ENCODE measurements around the gene SSBP3. TPM values are rescaled to one million over a fixed set of nuclear protein-coding genes. Genes with fewer than 3 reads are reported as not detected.

The SSBP3 gene
- total RNA-seq, 1 donor from 2014 or later, result 84.4 TPM

GRCh38 chr1:54407404-54408146 lies 1.4 kb upstream of the SSBP3 start:
- Mint-ChIP-seq H3K4me1 (ENCODE audit: low read depth) (peaks cover 51% of the 10 kb centered on the region), H3K9me3 (no peaks in the 10 kb centered on the region), H3K36me3 (ENCODE audit: low read depth) (peaks cover 22% of the 10 kb centered on the region), H3K27me3 (ENCODE audit: low read depth) (no peaks in the 10 kb centered on the region), H3K27ac (peak overlapping the region; percentile 94), H3K4me3 (ENCODE audit: low read depth) (peak overlapping the region; percentile 90)
- intact Hi-C loops (cut with micrococcal nuclease), result loop anchor here (1.0 to 10.0 kb wide), 7 partner anchors 81 to 479 kb away; partner anchors contain the start of genes DHCR24, IFT25, LRRC42 and TCEANC2
- DNase-seq (ENCODE audit: low spot score), result peak; percentile 60

- intact Hi-C loops (cut with micrococcal nuclease), result loop anchor here (1.0 to 10.0 kb wide), 7 partner anchors 81 to 480 kb away; partner anchors contain the start of genes DHCR24, IFT25, LRRC42 and TCEANC2
- Mint-ChIP-seq H3K9me3 (no peaks in the 10 kb centered on the region), H3K27me3 (ENCODE audit: low read depth) (no peaks in the 10 kb centered on the region), H3K27ac (peak overlapping the region; percentile 94), H3K4me1 (ENCODE audit: low read depth) (peaks cover 53% of the 10 kb centered on the region), H3K4me3 (ENCODE audit: low read depth) (peak overlapping the region; percentile 90), H3K36me3 (ENCODE audit: low read depth) (peaks cover 27% of the 10 kb centered on the region)
- DNase-seq (ENCODE audit: low spot score), result no peak
Observed at GRCh38 chr1:54407154-54407403, 885 bp upstream of the SSBP3 start.

GRCh38 chr1:54405898-54406293 lies 298 bp downstream of the SSBP3 start:
- DNase-seq (ENCODE audit: low spot score), result no peak
- H3K4me3 Mint-ChIP-seq (ENCODE audit: low read depth), result no peak overlapping the region
- peaks cover 39% of the 10 kb centered on the region for H3K36me3 Mint-ChIP-seq (ENCODE audit: low read depth)
- intact Hi-C loops (cut with micrococcal nuclease), result loop anchor here (2.0 to 10.0 kb wide), 4 partner anchors 136 to 481 kb away; partner anchors contain the start of genes DHCR24, IFT25 and LRRC42
- H3K27me3 Mint-ChIP-seq (ENCODE audit: low read depth), result no peaks in the 10 kb centered on the region
- no peak overlapping the region for H3K27ac Mint-ChIP-seq
- peaks cover 65% of the 10 kb centered on the region for H3K4me1 Mint-ChIP-seq (ENCODE audit: low read depth)
- H3K9me3 Mint-ChIP-seq, result no peaks in the 10 kb centered on the region

GRCh38 chr1:54404939-54405897 lies 976 bp downstream of the SSBP3 start:
- no peaks in the 10 kb centered on the region for H3K9me3 Mint-ChIP-seq
- H3K36me3 Mint-ChIP-seq (ENCODE audit: low read depth), result peaks cover 46% of the 10 kb centered on the region
- peaks cover 72% of the 10 kb centered on the region for H3K4me1 Mint-ChIP-seq (ENCODE audit: low read depth)
- intact Hi-C loops (cut with micrococcal nuclease), result loop anchor here (1.0 to 10.0 kb wide), 5 partner anchors 29 to 460 kb away; partner anchors contain the start of genes IFT25 and LRRC42
- H3K4me3 Mint-ChIP-seq (ENCODE audit: low read depth), result peak overlapping the region; percentile 78
- H3K27me3 Mint-ChIP-seq (ENCODE audit: low read depth), result no peaks in the 10 kb centered on the region
- no peak for DNase-seq (ENCODE audit: low spot score)
- peak overlapping the region; percentile 77 for H3K27ac Mint-ChIP-seq

- Mint-ChIP-seq H3K27ac (peak overlapping the region; percentile 77), H3K4me1 (ENCODE audit: low read depth) (peaks cover 73% of the 10 kb centered on the region), H3K36me3 (ENCODE audit: low read depth) (peaks cover 55% of the 10 kb centered on the region), H3K27me3 (ENCODE audit: low read depth) (no peaks in the 10 kb centered on the region), H3K4me3 (ENCODE audit: low read depth) (peak overlapping the region; percentile 78), H3K9me3 (no peaks in the 10 kb centered on the region)
- no peak for DNase-seq (ENCODE audit: low spot score)
- intact Hi-C loops (cut with micrococcal nuclease), result loop anchor here (1.0 to 10.0 kb wide), 4 partner anchors 28 to 459 kb away; partner anchors contain the start of genes IFT25 and LRRC42
Observed at GRCh38 chr1:54404263-54404662, 1.9 kb downstream of the SSBP3 start.

GRCh38 chr1:54403808-54404261 lies 2.4 kb downstream of the SSBP3 start:
- no peaks in the 10 kb centered on the region for H3K27me3 Mint-ChIP-seq (ENCODE audit: low read depth)
- DNase-seq (ENCODE audit: low spot score), result no peak
- H3K9me3 Mint-ChIP-seq, result no peaks in the 10 kb centered on the region

GRCh38 chr1:54403405-54403804 lies 2.8 kb downstream of the SSBP3 start:
- Mint-ChIP-seq H3K27me3 (ENCODE audit: low read depth) (no peaks in the 10 kb centered on the region), H3K4me1 (ENCODE audit: low read depth) (peaks cover 73% of the 10 kb centered on the region), H3K36me3 (ENCODE audit: low read depth) (peaks cover 64% of the 10 kb centered on the region), H3K4me3 (ENCODE audit: low read depth) (peak overlapping the region; percentile 78), H3K27ac (peak overlapping the region; percentile 77), H3K9me3 (no peaks in the 10 kb centered on the region)
- no peak for DNase-seq (ENCODE audit: low spot score)
- intact Hi-C loops (cut with micrococcal nuclease), result loop anchor here (5.0 to 10.0 kb wide), 2 partner anchors 46 to 459 kb away; partner anchors contain the start of genes IFT25 and LRRC42

More at GRCh38 chr1:54403808-54404261, 2.4 kb downstream of the SSBP3 start:
- intact Hi-C loops (cut with micrococcal nuclease), result loop anchor here (1.0 to 10.0 kb wide), 4 partner anchors 28 to 459 kb away; partner anchors contain the start of genes IFT25 and LRRC42
- Mint-ChIP-seq H3K36me3 (ENCODE audit: low read depth) (peaks cover 60% of the 10 kb centered on the region), H3K4me3 (ENCODE audit: low read depth) (peak overlapping the region; percentile 78), H3K27ac (peak overlapping the region; percentile 77), H3K4me1 (ENCODE audit: low read depth) (peaks cover 73% of the 10 kb centered on the region)

- Mint-ChIP-seq H3K4me3 (ENCODE audit: low read depth) (peak overlapping the region; percentile 78), H3K4me1 (ENCODE audit: low read depth) (peaks cover 71% of the 10 kb centered on the region), H3K9me3 (no peaks in the 10 kb centered on the region), H3K36me3 (ENCODE audit: low read depth) (peaks cover 69% of the 10 kb centered on the region), H3K27me3 (ENCODE audit: low read depth) (no peaks in the 10 kb centered on the region), H3K27ac (no peak overlapping the region)
- intact Hi-C loops (cut with micrococcal nuclease), result loop anchor here (5.0 to 10.0 kb wide), 2 partner anchors 46 to 458 kb away; partner anchors contain the start of genes IFT25 and LRRC42
- no peak for DNase-seq (ENCODE audit: low spot score)
Observed at GRCh38 chr1:54402896-54403295, 3.3 kb downstream of the SSBP3 start.

- peaks cover 68% of the 10 kb centered on the region for H3K4me1 Mint-ChIP-seq (ENCODE audit: low read depth)
- H3K4me3 Mint-ChIP-seq (ENCODE audit: low read depth), result no peak overlapping the region
- H3K36me3 Mint-ChIP-seq (ENCODE audit: low read depth), result peaks cover 79% of the 10 kb centered on the region
- no peaks in the 10 kb centered on the region for H3K27me3 Mint-ChIP-seq (ENCODE audit: low read depth)
- no peak for DNase-seq (ENCODE audit: low spot score)
- intact Hi-C loops (cut with micrococcal nuclease), result loop anchor here (5.0 to 10.0 kb wide), 2 partner anchors 44 to 457 kb away; partner anchors contain the start of genes IFT25 and LRRC42
- H3K9me3 Mint-ChIP-seq, result no peaks in the 10 kb centered on the region
- no peak overlapping the region for H3K27ac Mint-ChIP-seq
Observed at GRCh38 chr1:54401799-54402198, 4.4 kb downstream of the SSBP3 start.

GRCh38 chr1:54400329-54400728 lies 5.9 kb downstream of the SSBP3 start:
- intact Hi-C loops (cut with micrococcal nuclease), result loop anchor here (1.0 to 10.0 kb wide), 3 partner anchors 43 to 456 kb away; partner anchors contain the start of genes IFT25 and LRRC42
- Mint-ChIP-seq H3K4me3 (ENCODE audit: low read depth) (peak overlapping the region; percentile 35), H3K9me3 (no peaks in the 10 kb centered on the region), H3K27me3 (ENCODE audit: low read depth) (no peaks in the 10 kb centered on the region), H3K36me3 (ENCODE audit: low read depth) (peaks cover 88% of the 10 kb centered on the region), H3K27ac (peak overlapping the region; percentile 84), H3K4me1 (ENCODE audit: low read depth) (peaks cover 69% of the 10 kb centered on the region)
- DNase-seq (ENCODE audit: low spot score), result no peak

GRCh38 chr1:54399765-54400164 lies 6.4 kb downstream of the SSBP3 start:
- Mint-ChIP-seq H3K9me3 (no peaks in the 10 kb centered on the region), H3K36me3 (ENCODE audit: low read depth) (peaks cover 92% of the 10 kb centered on the region), H3K4me1 (ENCODE audit: low read depth) (peaks cover 68% of the 10 kb centered on the region), H3K27me3 (ENCODE audit: low read depth) (no peaks in the 10 kb centered on the region), H3K4me3 (ENCODE audit: low read depth) (peak overlapping the region; percentile 19), H3K27ac (peak overlapping the region; percentile 89)
- intact Hi-C loops (cut with micrococcal nuclease), result loop anchor here (1.0 to 10.0 kb wide), 3 partner anchors 42 to 455 kb away; partner anchors contain the start of genes IFT25 and LRRC42
- DNase-seq (ENCODE audit: low spot score), result no peak

- Mint-ChIP-seq H3K27ac (peak overlapping the region; percentile 89), H3K4me3 (ENCODE audit: low read depth) (peak overlapping the region; percentile 59), H3K4me1 (ENCODE audit: low read depth) (peaks cover 61% of the 10 kb centered on the region), H3K36me3 (ENCODE audit: low read depth) (peaks cover 89% of the 10 kb centered on the region), H3K27me3 (ENCODE audit: low read depth) (no peaks in the 10 kb centered on the region), H3K9me3 (no peaks in the 10 kb centered on the region)
- DNase-seq (ENCODE audit: low spot score), result no peak
- intact Hi-C loops (cut with micrococcal nuclease), result no loop called here
Observed at GRCh38 chr1:54398963-54399528, 7.1 kb downstream of the SSBP3 start.
